CD4-positive, alpha-beta T cell treated with Interleukin-2 at 100 ng/mL for 4 hours (primary cell): ENCODE results near the gene AAMDC.
"Not testable (repeated sequence)": the region's sequence is repeated elsewhere in the genome, so short reads cannot be mapped to it uniquely, and the experiment has no call there.

Experiments used
- DNase-seq: peaks from one replicate; pipeline ENCODE4 v3.0.0-alpha.2; 2020; ENCODE audit warnings: low spot score

AAMDC gene

DNA sequence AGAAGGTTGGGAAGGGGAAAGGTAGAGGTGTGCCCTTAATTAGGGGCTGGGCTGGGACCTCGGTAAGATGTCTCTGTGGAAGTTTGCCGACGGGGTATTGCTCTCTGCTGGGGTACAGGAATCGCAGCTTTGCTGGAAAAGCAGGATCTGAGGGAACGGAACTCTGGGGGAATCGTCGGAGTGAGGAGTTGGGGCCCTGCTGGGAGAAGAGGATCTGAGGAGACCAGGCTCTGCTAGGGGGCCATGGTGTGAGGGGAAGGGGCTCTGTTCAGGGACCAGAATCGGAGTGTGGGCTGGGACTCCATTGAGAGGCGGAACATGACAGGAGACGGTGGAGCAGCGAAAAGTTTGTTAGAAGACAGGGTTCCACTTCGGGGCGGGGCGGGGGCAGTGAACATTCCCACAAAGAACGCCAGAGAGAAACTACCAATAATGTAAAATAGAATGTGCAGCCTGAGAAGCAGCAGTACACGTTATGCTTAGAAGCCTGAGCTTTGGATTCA is 456 bp downstream of the AAMDC start:
- DNase-seq: no peak

GRCh38 chr11:77822126-77822525 is 1.2 kb downstream of the AAMDC start:
- DNase-seq: not testable (repeated sequence)

- DNase-seq: no peak
Observed at GRCh38 chr11:77823775-77824174, 2.8 kb downstream of the AAMDC start.

DNA sequence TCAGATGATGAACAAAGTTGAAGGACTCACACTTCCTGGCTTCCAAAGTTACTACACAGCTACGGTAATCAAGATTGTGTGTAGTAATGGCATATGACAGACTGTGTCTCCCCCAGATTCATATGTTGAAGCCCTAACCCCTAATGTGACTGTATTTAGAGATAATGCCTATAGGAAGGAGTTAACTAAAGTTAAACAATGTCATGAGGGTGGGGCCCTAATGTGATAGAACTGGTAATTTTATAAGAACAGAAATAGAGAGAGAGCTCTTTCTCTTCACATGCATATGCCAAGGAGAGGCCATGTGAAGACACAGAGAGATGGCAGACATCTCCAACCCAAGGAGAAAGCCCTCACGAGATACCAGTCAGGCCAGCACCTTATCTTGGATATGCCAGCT is 8.0 kb downstream of the AAMDC start:
- DNase-seq: no peak

GRCh38 chr11:77833302-77833701 is 12.4 kb downstream of the AAMDC start:
- DNase-seq: no peak

DNA sequence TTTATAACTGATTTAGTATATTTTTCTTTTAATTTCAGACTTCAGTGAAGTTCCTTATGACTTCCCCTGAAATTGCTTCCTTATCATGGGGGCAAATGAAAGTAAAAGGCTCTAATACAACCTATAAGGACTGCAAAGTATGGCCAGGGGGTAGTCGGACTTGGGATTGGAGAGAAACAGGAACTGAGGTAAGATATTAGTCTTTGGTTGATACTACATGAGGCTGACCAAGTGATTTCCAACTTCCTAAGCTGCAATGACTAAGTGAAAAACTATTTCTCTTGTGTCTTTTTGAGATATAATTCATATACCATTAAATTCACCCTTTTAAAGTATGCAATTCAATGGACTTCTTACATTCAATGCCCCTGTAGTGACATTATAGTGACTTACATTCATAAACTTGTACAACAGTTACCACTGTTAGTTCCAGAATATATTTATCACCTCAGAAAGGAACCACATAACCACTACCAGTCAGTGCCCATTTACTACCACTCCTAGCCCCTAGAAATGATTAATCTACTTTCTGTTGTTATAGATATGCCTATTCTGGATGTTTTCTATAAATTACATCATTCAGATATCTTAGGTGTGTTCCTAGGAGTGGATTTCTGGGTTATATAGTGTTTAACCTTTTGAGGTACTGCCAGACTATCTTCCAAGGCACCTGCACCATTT is 21.6 kb downstream of the AAMDC start:
- no peak for DNase-seq

GRCh38 chr11:77843700-77844099 is 22.8 kb downstream of the AAMDC start:
- not testable (repeated sequence) for DNase-seq

- DNase-seq: no peak
Observed at GRCh38 chr11:77851503-77851902, 30.6 kb downstream of the AAMDC start.

- no peak for DNase-seq
Observed at GRCh38 chr11:77854838-77855237, 33.9 kb downstream of the AAMDC start.

DNA sequence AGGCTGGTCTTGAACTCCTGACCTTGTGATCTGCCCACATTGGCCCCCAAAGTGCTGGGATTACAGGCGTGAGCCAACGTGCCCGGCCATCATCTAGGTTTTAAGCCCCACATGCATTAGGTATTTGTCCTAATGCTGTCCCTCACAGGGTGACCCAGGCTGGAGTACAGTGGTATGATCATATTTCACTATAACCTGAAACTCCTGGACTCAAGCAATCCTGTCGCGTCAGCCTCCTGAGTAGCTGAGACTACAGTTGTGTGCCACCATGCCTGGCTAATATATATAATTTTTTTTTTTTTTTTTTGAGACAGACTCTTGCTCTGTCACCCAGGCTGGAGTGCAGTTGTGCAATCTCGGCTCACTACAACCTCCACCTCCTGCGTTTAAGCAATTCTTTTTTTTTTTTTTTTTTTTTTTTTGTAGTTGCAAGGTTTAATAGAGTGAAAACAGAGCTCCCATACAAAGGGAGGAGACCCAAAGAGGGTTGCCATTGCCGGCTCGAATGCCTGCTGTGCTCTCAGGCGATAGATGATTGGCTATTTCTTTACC is 37.0 kb downstream of the AAMDC start:
- DNase-seq: not testable (repeated sequence)

DNA sequence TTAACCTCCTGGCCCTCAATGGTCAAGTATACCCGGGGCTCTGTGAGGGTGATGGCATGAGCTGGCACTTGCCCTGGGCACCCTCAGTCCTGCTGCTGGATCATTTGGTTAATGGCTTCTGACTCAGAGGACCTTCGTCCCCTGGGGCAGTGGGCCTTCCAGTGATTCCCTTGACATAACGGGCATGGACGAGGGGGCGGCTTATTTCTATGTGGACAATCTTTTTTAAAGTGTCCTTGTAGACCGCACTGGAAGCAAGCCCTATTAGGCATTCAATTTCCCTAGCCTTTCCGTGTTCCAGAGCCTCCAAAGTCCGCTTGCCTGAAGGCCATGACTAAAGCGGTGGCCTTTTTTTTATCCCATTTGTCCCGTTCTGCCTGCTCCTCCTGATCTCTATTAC is 40.5 kb downstream of the AAMDC start:
- DNase-seq: not testable (repeated sequence)

DNA sequence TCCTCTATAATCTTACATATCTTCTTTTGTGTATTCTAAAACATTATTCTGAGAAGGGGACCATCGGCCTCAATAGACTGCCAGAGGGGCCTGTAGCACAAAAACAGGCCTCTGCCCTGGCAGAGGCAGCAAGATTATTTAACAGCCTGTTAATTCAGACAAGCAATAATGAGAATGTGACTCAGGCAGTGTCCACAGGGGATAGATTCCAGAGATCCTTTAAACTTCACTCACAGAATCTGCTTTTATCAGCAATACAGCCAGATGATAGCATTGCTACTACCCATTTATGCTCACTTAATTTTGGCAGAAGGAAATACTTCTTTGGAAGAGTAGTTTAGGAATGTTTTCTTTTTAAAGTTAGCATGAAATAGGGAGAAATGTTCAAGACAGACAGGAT is 44.9 kb downstream of the AAMDC start:
- DNase-seq: no peak

DNA sequence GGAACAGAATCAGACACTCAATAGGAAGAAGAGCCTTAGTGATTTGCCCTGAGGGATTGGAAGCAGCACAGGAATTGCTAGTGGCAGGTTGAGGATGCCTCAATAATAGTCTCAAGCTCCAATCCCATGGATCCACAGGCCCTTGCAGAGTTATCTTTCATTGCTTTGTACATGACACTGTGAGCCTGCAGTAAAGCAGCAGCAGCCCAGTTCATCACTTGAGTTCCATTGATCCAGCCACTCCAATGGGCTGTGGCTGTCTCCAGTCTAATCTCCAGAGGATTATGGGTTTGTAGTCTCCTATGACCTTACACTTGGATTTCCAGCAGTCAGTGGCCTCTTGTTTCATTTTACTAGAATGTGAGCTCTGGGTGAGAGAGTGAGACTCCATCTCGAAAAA is 45.4 kb downstream of the AAMDC start:
- DNase-seq: no peak

GRCh38 chr11:77868744-77869143 is 47.8 kb downstream of the AAMDC start:
- no peak for DNase-seq

- no peak for DNase-seq
Observed at GRCh38 chr11:77871855-77872254, 50.9 kb downstream of the AAMDC start.

GRCh38 chr11:77873345-77873744 is 52.4 kb downstream of the AAMDC start:
- DNase-seq: no peak

DNA sequence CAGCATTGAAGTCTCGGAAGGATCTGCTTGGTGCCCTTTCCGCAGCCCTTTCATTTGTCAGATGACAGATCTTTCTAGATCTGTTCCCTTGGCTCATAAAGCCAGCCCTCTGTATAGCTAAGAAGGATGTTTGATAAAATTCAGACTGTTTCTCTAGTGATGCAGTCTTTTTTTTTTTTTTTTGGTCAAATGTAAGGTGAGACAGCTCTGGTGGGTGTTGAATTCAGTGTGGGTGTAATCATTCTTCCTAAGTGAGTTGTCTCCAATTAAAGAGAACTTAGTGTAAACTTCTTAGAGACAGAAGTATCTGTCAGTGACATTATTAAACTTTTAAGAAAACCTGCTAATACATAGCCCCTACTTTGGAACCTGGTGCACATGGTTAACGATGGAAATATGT is 53.3 kb downstream of the AAMDC start:
- no peak for DNase-seq

GRCh38 chr11:77876045-77876444 is 55.1 kb downstream of the AAMDC start:
- DNase-seq: no peak

- DNase-seq: not testable (repeated sequence)
Observed at GRCh38 chr11:77878247-77878646, 57.3 kb downstream of the AAMDC start.

- DNase-seq: no peak
Observed at GRCh38 chr11:77879218-77879617, 58.3 kb downstream of the AAMDC start.

GRCh38 chr11:77882396-77882795 is 61.5 kb downstream of the AAMDC start:
- DNase-seq: no peak

DNA sequence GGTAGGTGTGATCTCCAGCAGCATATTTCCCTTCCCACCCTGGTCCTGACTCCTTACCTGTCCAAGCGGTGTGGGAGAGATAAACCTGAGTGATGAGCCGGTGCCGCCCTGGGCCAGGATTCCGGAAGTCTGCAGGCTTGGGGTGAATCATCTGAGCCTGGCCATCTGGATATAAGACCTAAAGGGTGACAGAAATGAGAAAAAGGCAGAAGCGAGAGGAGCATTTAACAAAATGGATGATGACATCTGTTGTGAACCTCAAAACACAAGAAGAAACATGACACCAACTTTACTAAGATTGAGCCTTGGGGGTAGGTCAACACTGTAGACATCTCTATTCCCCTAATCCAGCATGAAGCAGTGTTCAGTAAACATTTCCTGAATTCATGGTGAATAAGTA is 62.8 kb downstream of the AAMDC start:
- DNase-seq: no peak

GRCh38 chr11:77884186-77884828 is 63.4 kb downstream of the AAMDC start:
- DNase-seq: no peak

DNA sequence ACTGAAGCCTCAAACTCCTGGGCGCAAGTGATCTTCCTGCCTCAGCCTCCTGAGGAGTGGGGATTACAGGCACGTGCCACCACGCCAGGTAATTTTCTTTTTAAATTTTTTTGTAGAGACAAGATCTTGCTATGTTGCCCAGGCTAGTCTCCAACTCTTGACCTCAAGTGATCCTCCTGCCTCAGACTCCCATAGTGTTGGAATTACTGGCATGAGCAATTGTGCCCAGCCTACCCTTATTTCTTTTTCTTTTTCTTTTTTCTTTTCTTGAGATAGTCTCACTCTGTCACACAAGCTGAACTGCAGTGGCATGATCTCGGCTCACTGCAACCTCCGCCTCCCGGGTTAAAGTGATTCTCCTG is 63.9 kb downstream of the AAMDC start:
- no peak for DNase-seq
